OCI-LY3 (cell line): ENCODE measurements around the gene ENDOU.

Experiments
- H2AFZ ChIP-seq: fragments of 200-600, 300-600 bp; shearing (Covaris generic); 2 replicates; pipeline ENCODE4 v1.6.0; 2014; ENCODE audit warnings: antibody characterized with exemption, low read depth, low read length
- H3K27ac ChIP-seq: fragments of 200-600, 300-600 bp; sonication (generic); 2 replicates; pipeline ENCODE4 v1.5.1; 2014; ENCODE audit warnings: mild to moderate bottlenecking, low read length, moderate library complexity, mixed read lengths
- H3K27me3 ChIP-seq: fragments of 200-600, 300-600 bp; sonication (generic); 2 replicates; pipeline ENCODE4 v1.6.1; 2014; ENCODE audit warnings: low read depth, low read length, mixed read lengths
- H3K36me3 ChIP-seq: fragments of 200-600, 300-600 bp; sonication (generic); replicated peaks from 2 replicates; pipeline ENCODE3; 2014; ENCODE audit warnings: low read depth, low read length, mixed read lengths
- H3K4me1 ChIP-seq: fragments of 300-600, 200-600 bp; sonication (generic); 2 replicates; pipeline ENCODE4 v1.6.1; 2014; ENCODE audit warnings: low read length, mixed read lengths
- H3K4me2 ChIP-seq: fragments of 200-600, 300-600 bp; sonication (generic); 2 replicates; pipeline ENCODE4 v1.6.1; 2014; ENCODE audit warnings: low read length, mixed read lengths
- H3K4me3 ChIP-seq: fragments of 300-600, 200-600 bp; sonication (generic); 2 replicates; pipeline ENCODE4 v1.5.1; 2014; ENCODE audit warnings: antibody characterized with exemption, mild to moderate bottlenecking, low read length, moderate library complexity
- H3K79me2 ChIP-seq: fragments of 300-600, 200-600 bp; shearing (Covaris generic); 2 replicates; pipeline ENCODE4 v1.6.1; 2014; ENCODE audit warnings: mild to moderate bottlenecking, low read length, mixed read lengths
- H3K9ac ChIP-seq: fragments of 300-600, 200-600 bp; shearing (Covaris generic); 2 replicates; pipeline ENCODE4 v1.6.0; 2014; ENCODE audit warnings: mild to moderate bottlenecking, low read length, moderate library complexity
- H3K9me3 ChIP-seq: fragments of 200-600, 300-600 bp; shearing (Covaris generic); 2 replicates; pipeline ENCODE4 v1.6.1; 2014; ENCODE audit warnings: low read length, mixed read lengths; ENCODE audit not compliant: insufficient read depth
- H4K20me1 ChIP-seq: fragments of 200-600, 300-600 bp; sonication (generic); 2 replicates; pipeline ENCODE4 v1.6.1; 2016; ENCODE audit warnings: low read length, mixed read lengths; ENCODE audit not compliant: insufficient read depth
- EZH2phosphoT487 ChIP-seq: fragments of 200-600 bp; shearing (Covaris generic); IDR thresholded peaks from 2 replicates; pipeline ENCODE4 v1.6.1; 2018; ENCODE audit warnings: antibody characterized with exemption, mixed run types, low read depth
- TF ChIP-seq, protein P1 (sequence below): fragments of 200-600, 300-600 bp; sonication (generic); IDR thresholded peaks from 2 replicates; pipeline ENCODE4 v1.5.1; 2014; ENCODE audit warnings: antibody characterized with exemption, low read length, low read depth

The ENDOU gene

DNA sequence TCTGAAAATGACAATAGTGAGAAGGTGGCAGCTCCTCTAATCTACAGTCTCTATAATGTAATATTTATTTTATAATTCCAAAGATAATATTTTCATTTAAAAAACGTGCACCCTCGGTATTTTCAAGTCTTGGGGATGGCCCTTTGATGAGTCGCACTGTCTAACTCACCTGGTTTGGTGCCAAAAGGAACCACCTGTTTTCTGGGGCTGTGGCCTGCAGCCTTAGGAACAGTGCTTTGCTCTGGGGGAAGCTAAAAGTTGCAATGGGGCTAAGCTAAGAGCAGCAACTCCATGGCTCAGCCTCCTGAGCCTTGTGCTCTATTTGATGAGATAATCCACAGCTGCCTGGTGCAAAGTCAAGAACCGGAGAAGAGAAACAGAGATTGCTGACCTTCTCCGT lies 6.4 kb upstream of the ENDOU start:
- TF ChIP-seq EZH2phosphoT487, result no peak
- TF ChIP-seq, protein P1, sequence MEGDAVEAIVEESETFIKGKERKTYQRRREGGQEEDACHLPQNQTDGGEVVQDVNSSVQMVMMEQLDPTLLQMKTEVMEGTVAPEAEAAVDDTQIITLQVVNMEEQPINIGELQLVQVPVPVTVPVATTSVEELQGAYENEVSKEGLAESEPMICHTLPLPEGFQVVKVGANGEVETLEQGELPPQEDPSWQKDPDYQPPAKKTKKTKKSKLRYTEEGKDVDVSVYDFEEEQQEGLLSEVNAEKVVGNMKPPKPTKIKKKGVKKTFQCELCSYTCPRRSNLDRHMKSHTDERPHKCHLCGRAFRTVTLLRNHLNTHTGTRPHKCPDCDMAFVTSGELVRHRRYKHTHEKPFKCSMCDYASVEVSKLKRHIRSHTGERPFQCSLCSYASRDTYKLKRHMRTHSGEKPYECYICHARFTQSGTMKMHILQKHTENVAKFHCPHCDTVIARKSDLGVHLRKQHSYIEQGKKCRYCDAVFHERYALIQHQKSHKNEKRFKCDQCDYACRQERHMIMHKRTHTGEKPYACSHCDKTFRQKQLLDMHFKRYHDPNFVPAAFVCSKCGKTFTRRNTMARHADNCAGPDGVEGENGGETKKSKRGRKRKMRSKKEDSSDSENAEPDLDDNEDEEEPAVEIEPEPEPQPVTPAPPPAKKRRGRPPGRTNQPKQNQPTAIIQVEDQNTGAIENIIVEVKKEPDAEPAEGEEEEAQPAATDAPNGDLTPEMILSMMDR, result no peak
- no peaks in the 10 kb centered on the region for H4K20me1 ChIP-seq

DNA sequence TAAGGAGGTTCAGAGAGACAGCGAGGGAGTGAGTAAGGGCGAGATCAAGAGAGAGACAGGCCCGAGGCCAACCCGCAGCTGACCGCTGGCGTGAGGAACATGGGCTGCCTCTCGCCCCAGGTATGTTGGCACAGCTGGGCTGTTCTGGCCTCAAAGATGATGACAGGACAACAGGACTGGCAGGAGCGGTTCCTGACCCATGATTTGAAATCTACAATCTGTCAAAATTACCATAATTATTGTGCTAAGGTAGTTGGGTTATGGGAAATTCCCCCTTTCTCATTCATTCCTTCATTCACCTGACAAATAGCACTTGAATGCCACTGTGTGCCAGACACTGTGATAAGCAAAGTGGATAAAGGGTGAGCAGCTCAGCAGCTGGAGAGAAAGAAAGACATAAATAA lies 5.1 kb upstream of the ENDOU start:
- peaks cover 3% of the 10 kb centered on the region for H3K36me3 ChIP-seq
- H3K27ac ChIP-seq, result no peak overlapping the region
- H3K9ac ChIP-seq, result no peak overlapping the region
- no peaks in the 10 kb centered on the region for H4K20me1 ChIP-seq
- peaks cover 20% of the 10 kb centered on the region for H3K4me1 ChIP-seq
- no peak overlapping the region for H2AFZ ChIP-seq
- no peaks in the 10 kb centered on the region for H3K79me2 ChIP-seq
- no peaks in the 10 kb centered on the region for H3K9me3 ChIP-seq
- no peak overlapping the region for H3K4me2 ChIP-seq
- no peaks in the 10 kb centered on the region for H3K27me3 ChIP-seq
- TF ChIP-seq, protein P1, result no peak
- TF ChIP-seq EZH2phosphoT487, result no peak
- H3K4me3 ChIP-seq, result no peak overlapping the region

More for the DNA sequence above, 6.4 kb upstream of the ENDOU start:
- Histone ChIP-seq H3K36me3 (no peaks in the 10 kb centered on the region), H3K4me1 (peaks cover 7% of the 10 kb centered on the region), H2AFZ (no peak overlapping the region), H3K9me3 (no peaks in the 10 kb centered on the region), H3K4me3 (no peak overlapping the region), H3K27ac (no peak overlapping the region), H3K4me2 (no peak overlapping the region), H3K9ac (no peak overlapping the region), H3K79me2 (no peaks in the 10 kb centered on the region), H3K27me3 (no peaks in the 10 kb centered on the region)

DNA sequence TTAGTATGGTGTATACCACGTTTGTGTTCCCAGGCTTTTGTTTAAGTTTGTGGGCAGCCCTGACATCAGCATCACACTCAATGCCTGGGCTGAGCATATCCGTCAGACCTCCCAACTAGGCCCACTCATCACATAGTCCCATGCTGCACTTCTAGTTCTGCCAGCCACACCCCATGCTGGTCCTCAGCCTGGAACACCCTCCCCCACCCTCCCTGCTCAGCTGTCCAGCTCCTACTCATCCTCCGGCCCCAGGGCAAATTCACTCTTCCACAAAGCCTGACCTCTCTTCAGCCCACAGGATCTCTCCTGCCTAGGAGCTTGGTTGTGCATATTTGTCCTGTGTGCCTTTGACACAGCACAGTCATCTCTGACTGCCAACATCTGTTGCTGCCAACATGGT lies 3.9 kb upstream of the ENDOU start:
- Histone ChIP-seq H4K20me1 (no peaks in the 10 kb centered on the region), H3K36me3 (peaks cover 5% of the 10 kb centered on the region), H3K4me2 (no peak overlapping the region), H3K27me3 (no peaks in the 10 kb centered on the region), H3K9ac (no peak overlapping the region), H3K4me1 (peaks cover 23% of the 10 kb centered on the region), H3K27ac (no peak overlapping the region), H3K9me3 (no peaks in the 10 kb centered on the region), H3K4me3 (no peak overlapping the region), H2AFZ (no peak overlapping the region), H3K79me2 (no peaks in the 10 kb centered on the region)
- TF ChIP-seq, protein P1, result no peak
- TF ChIP-seq EZH2phosphoT487, result no peak

DNA sequence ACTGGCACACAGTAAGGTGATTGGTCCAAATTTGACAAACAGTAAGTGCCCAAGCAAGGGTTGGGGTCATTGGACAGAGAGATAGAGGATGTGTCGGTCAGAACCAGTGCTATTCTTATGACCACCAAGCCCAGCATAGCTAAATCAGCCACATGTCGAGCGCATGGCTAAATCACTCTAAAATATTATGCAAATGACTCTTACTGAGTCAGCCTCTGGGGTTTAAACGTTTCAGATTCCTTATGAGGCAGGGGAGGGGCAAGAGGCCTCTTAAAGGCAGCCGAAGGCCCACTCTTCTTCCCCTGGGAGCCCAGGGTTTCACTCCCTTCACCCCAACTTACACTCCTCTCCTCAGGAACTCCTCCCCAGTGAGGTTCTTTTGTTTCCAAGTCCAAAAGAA lies 603 bp upstream of the ENDOU start:
- Histone ChIP-seq H4K20me1 (no peaks in the 10 kb centered on the region), H3K4me1 (peaks cover 23% of the 10 kb centered on the region), H3K4me3 (no peak overlapping the region), H2AFZ (no peak overlapping the region), H3K79me2 (no peaks in the 10 kb centered on the region), H3K9me3 (no peaks in the 10 kb centered on the region), H3K4me2 (peak overlapping the region; percentile 48), H3K27ac (peak overlapping the region; percentile 18; the same call in 1 of the 2 replicates), H3K9ac (no peak overlapping the region; the same call in 1 of the 2 replicates), H3K27me3 (no peaks in the 10 kb centered on the region), H3K36me3 (peaks cover 5% of the 10 kb centered on the region)
- TF ChIP-seq EZH2phosphoT487, result no peak
- TF ChIP-seq, protein P1, result no peak
